IPS-NIHi11 (cell line): Measurements from ENCODE around the gene UQCRH.
"Not testable (repeated sequence)": the region's sequence is repeated elsewhere in the genome, so short reads cannot be mapped to it uniquely, and the experiment has no call there.

Experiments
- DNase-seq: peaks from one replicate; pipeline ENCODE4 v3.0.0; 2012; ENCODE audit warnings: mixed read lengths, low spot score

The UQCRH gene

DNA sequence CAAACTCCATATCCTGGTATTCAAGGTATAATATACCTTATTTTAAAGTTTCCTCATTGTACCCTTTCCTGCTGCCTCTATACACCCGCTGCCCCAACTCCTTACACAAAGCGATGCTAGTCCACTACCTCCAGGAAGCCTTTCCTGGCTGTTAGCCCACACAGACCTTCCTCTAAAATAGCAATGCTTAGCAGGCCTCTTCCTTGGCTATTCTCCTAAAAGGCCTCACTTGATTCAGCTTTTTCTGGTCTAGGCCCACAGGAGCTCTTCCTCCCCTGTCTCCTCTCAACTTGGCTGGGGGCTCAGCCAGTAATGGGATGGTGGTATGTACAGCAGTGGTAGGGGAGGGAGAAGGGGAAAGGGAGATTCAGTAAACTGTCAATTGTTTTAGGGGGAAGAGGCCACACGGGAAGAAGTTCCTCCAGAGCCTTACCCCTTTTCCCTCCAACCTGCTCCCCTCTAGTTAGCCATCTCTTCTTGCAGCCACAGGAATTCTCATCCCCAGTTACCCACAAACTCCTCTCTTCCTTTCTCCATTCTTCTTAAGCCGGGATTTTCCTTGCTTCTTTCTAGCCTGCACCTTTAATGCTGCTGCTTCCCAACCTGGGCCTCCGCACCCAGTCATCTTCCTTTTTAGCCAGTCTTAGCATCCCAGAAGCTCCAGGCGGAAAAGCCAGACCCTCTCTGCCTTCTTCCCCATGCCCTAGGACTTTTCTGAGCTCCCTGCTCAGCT is 2.7 kb upstream of the UQCRH start:
- no peak for DNase-seq

- DNase-seq: no peak
Measured at GRCh38 chr1:46301406-46301807, 2.1 kb upstream of the UQCRH start.

GRCh38 chr1:46301808-46302640 is 1.5 kb upstream of the UQCRH start:
- peak; percentile 74 for DNase-seq

GRCh38 chr1:46302641-46303037 is 859 bp upstream of the UQCRH start:
- peak; percentile 52 for DNase-seq

GRCh38 chr1:46303872-46304326 is 401 bp downstream of the UQCRH start:
- no peak for DNase-seq

- DNase-seq: no peak
Measured at GRCh38 chr1:46306159-46306530, 2.6 kb downstream of the UQCRH start.

- no peak for DNase-seq
Measured at GRCh38 chr1:46309401-46310159, 6.1 kb downstream of the UQCRH start.

GRCh38 chr1:46310321-46310720 is 6.8 kb downstream of the UQCRH start:
- DNase-seq: no peak

- no peak for DNase-seq
Measured at GRCh38 chr1:46315669-46316403, 12.3 kb downstream of the UQCRH start.

DNA sequence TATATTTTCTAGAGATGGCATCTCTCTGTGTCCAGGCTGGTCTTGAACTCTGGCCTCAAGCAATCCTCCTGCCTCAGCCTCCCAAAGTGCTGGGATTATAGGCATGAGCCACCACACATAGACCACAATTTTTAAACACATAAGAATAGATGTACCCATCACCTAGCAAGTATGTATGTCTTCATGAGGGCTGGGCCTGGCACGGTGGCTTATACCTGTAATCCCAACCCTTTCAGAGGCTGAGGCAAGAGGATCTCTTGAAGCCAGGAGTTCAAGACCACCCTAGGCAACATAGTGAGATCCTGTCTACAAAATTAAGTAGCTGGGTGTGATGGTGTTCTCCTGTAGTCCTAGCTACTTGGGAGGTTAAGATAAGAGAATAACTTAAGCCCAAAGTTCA is 13.8 kb downstream of the UQCRH start:
- no peak for DNase-seq

- DNase-seq: not testable (repeated sequence)
Measured at GRCh38 chr1:46319301-46319700, 15.8 kb downstream of the UQCRH start.

- DNase-seq: not testable (repeated sequence)
Measured at GRCh38 chr1:46319960-46320914, 16.7 kb downstream of the UQCRH start.

DNA sequence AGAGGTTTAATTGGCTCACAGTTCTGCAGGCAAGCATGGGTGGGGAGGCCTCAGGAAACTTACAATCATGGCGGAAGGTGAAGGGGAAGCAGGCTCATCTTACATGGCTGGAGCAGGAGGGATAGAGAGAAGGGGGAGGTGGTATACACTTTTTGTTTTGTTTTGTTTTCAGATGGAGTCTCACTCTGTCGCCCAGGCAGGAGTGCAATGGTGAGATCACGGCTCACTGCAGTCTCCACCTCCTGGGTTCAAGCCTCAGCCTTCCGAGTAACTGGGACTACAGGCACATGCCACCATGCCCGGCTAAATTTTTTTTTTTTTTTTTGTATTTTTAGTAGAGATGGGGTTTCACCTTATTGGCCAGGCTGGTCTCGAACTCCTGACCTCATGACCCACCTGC is 18.7 kb downstream of the UQCRH start:
- DNase-seq: not testable (repeated sequence)

DNA sequence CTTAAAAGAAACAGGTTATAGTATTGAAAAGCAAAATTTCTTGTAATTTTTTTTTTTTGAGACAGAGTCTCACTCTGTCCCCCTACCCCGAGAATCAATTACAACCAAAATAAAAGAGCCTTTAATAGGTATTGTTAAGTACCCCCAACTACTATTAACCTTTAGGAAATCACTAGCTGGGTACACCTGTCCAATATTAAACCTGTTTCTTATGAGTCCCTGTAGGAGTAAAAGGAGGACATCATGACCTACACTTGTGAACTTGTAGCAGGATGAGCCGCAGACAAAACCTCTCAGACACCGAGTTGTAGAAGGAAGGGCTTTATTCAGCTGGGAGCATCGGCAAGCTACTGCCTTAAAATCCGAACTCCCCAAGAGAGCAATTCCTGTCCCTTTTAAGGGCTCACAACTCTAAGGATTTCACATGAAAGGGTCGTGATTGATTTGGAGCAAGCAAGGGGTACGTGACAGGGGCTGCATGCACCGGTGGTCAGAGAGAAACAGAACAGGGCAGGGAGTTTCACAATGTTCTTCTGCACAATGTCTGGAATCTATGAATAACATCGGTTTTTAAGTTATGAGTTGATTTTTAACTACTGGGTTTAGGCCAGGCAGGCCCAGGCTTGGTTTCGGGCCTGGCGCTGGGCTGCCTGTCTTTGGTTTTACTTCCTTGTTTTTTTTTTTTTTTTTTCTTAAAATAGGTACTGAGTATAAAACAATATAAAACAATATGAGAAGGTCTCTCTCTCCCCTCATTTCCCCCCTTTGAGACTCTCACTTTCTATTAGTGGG is 22.0 kb downstream of the UQCRH start:
- DNase-seq: not testable (repeated sequence)

DNA sequence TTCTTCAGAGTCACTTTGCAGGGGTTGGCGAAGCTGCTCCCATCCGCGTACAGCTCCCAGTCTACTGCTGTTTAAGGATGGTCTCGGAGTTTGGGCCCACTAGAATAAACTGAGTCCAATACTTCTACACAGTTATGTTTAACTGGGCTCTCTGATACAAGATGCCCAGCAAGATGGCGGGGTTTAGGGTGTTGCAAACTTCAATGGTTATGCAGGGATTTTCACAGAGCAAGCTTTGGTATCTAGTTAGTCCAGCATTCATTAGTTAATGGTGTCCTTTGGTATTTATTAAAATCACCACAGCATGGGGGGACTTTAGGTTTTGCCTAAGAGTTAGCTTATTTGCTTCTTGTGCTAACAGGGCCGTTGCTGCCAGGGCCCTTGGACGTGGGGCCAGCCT is 24.7 kb downstream of the UQCRH start:
- not testable (repeated sequence) for DNase-seq

DNA sequence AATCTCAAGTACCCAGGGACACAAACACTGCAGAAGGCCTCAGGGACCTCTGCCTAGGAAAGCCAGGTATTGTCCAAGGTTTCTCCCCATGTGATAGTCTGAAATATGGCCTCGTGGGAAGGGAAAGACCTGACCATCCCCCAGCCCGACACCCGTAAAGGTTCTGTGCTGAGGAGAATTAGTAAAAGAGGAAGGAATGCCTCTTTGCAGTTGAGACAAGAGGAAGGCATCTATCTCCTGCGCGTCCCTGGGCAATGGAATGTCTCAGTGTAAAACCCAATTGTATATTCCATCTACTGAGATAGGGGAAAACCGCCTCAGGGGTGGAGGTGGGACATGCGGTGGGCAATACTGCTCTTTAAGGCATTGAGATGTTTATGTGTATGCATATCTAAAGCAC is 26.3 kb downstream of the UQCRH start:
- DNase-seq: not testable (repeated sequence)

- DNase-seq: not testable (repeated sequence)
Measured at GRCh38 chr1:46330381-46330780, 26.9 kb downstream of the UQCRH start.

- DNase-seq: not testable (repeated sequence)
Measured at GRCh38 chr1:46331786-46332540, 28.5 kb downstream of the UQCRH start.
